GM12878 (cell line): Measurements from ENCODE around the gene CRACDL. TPM values are rescaled to one million over a fixed set of nuclear protein-coding genes. Genes with fewer than 3 reads are reported as not detected.

Experiments
- ASH2L ChIP-seq: fragments of 300-600, 200-600 bp; sonication (generic); IDR thresholded peaks from 2 replicates; pipeline ENCODE4 v1.6.1; 2017; ENCODE audit warnings: low read depth, mild to moderate bottlenecking, borderline replicate concordance
- BHLHE40 ChIP-seq, 2 experiments: fragments of 450-650 bp in 1 of 2; IDR thresholded peaks; 2 replicates each; pipeline ENCODE4 v1.6.1; 2011 to 2017; ENCODE audit warnings: low read depth in 2 of 2, borderline replicate concordance in 1 of 2, improper control_type of control experiment in 1 of 2, low read length in 1 of 2, mild to moderate bottlenecking in 1 of 2
- JUND ChIP-seq: IDR thresholded peaks from 2 replicates; pipeline ENCODE4 v1.6.1; 2012; ENCODE audit warnings: low read depth, mild to moderate bottlenecking, low read length, improper control_type of control experiment, moderate library complexity
- MYC ChIP-seq: IDR thresholded peaks from 2 replicates; pipeline ENCODE4 v1.6.1; 2011; ENCODE audit warnings: mild to moderate bottlenecking, low read length, moderate library complexity, inconsistent platforms; ENCODE audit not compliant: insufficient read depth, insufficient replicate concordance, insufficient read length, severe bottlenecking
- NFYB ChIP-seq: IDR thresholded peaks from 2 replicates; pipeline ENCODE4 v1.6.1; 2011; ENCODE audit warnings: low read depth, mild to moderate bottlenecking, low read length, improper control_type of control experiment, moderate library complexity; ENCODE audit not compliant: insufficient read depth
- RELA ChIP-seq: fragments of 450-650 bp; IDR thresholded peaks from 2 replicates; pipeline ENCODE4 v1.8.0; 2014; ENCODE audit warnings: borderline replicate concordance; ENCODE audit not compliant: partially characterized antibody
- polyA plus RNA-seq, 11 experiments: library from polyadenylated mRNA; depleted of rRNA in 4 of 11; unstranded in 6 of 11; stranded (reverse) in 5 of 11; fragments of >200 nt; fragmentation: Nextera tagmentation in 4 of 11; fragmentation: Illumina TruSeq in 1 of 11; extraction: Ambion mirVana in 4 of 11; extraction: Trizol in 1 of 11; gene quantifications; 1 replicate in 1 of 11; 2 replicates in 10 of 11; pipeline versions ENCODE4 v1.2.1 to v1.2.3, GENCODE V29; 2011 to 2016; ENCODE audit warnings: inconsistent platforms in 2 of 11, missing spikeins in 2 of 11, low read depth in 1 of 11
- total RNA-seq, 4 experiments: library from RNA; depleted of rRNA in 3 of 4; stranded (reverse); fragments of >200 nt in 3 of 4; fragmentation: Illumina TruSeq in 1 of 4; extraction: Trizol in 1 of 4; gene quantifications; 2 replicates each; pipeline versions ENCODE4 v1.2.1 to v1.2.3, GENCODE V29; 2013 to 2021
- TF ChIP-seq, protein P1 (sequence below), 3 experiments: IDR thresholded peaks in 2 of 3; conservative IDR thresholded peaks in 1 of 3; 2 replicates each; pipeline ENCODE4 v1.5.1; 2011; ENCODE audit warnings: low read depth in 3 of 3, low read length in 3 of 3, mild to moderate bottlenecking in 3 of 3, control low read depth in 2 of 3, moderate library complexity in 2 of 3, inconsistent platforms in 1 of 3, mixed read lengths in 1 of 3; ENCODE audit not compliant: control insufficient read depth in 2 of 3, insufficient read depth in 1 of 3; ENCODE audit errors: extremely low read depth in 1 of 3
- TF ChIP-seq, protein P2 (sequence below): IDR thresholded peaks from 2 replicates; pipeline ENCODE4 v1.6.1; 2012; ENCODE audit warnings: mild to moderate bottlenecking, low read depth, low read length

Gene CRACDL
- total and polyA plus RNA-seq, 10 of the 15 experiments (the other 5 are each of a cell fraction or from before 2014, with no cell fraction given): 0.03 to 0.72 (median 0.14) TPM

- TF ChIP-seq MYC (no peak), JUND (no peak), RELA (no peak), BHLHE40 (IDR thresholded peaks at IDR 0.05; ENCODE audit: borderline replicate concordance in 1 of 2, low read depth in 2 of 2, low read length in 1 of 2) (no peak), ASH2L (no peak), NFYB (no peak)
- TF ChIP-seq, protein P1, sequence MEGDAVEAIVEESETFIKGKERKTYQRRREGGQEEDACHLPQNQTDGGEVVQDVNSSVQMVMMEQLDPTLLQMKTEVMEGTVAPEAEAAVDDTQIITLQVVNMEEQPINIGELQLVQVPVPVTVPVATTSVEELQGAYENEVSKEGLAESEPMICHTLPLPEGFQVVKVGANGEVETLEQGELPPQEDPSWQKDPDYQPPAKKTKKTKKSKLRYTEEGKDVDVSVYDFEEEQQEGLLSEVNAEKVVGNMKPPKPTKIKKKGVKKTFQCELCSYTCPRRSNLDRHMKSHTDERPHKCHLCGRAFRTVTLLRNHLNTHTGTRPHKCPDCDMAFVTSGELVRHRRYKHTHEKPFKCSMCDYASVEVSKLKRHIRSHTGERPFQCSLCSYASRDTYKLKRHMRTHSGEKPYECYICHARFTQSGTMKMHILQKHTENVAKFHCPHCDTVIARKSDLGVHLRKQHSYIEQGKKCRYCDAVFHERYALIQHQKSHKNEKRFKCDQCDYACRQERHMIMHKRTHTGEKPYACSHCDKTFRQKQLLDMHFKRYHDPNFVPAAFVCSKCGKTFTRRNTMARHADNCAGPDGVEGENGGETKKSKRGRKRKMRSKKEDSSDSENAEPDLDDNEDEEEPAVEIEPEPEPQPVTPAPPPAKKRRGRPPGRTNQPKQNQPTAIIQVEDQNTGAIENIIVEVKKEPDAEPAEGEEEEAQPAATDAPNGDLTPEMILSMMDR (IDR thresholded peaks at IDR 0.05 in 2 of 3, conservative IDR thresholded peaks at IDR 0.05 in 1 of 3; ENCODE audit: control insufficient read depth in 2 of 3, extremely low read depth in 1 of 3, insufficient read depth in 1 of 3, low read depth in 3 of 3, low read length in 3 of 3): no peak
- TF ChIP-seq, protein P2, sequence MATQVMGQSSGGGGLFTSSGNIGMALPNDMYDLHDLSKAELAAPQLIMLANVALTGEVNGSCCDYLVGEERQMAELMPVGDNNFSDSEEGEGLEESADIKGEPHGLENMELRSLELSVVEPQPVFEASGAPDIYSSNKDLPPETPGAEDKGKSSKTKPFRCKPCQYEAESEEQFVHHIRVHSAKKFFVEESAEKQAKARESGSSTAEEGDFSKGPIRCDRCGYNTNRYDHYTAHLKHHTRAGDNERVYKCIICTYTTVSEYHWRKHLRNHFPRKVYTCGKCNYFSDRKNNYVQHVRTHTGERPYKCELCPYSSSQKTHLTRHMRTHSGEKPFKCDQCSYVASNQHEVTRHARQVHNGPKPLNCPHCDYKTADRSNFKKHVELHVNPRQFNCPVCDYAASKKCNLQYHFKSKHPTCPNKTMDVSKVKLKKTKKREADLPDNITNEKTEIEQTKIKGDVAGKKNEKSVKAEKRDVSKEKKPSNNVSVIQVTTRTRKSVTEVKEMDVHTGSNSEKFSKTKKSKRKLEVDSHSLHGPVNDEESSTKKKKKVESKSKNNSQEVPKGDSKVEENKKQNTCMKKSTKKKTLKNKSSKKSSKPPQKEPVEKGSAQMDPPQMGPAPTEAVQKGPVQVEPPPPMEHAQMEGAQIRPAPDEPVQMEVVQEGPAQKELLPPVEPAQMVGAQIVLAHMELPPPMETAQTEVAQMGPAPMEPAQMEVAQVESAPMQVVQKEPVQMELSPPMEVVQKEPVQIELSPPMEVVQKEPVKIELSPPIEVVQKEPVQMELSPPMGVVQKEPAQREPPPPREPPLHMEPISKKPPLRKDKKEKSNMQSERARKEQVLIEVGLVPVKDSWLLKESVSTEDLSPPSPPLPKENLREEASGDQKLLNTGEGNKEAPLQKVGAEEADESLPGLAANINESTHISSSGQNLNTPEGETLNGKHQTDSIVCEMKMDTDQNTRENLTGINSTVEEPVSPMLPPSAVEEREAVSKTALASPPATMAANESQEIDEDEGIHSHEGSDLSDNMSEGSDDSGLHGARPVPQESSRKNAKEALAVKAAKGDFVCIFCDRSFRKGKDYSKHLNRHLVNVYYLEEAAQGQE: no peak
Observed at GRCh38 chr2:98759338-98759737, 176.7 kb downstream of the CRACDL start (continued).
